OCI-LY3 (cell line): ENCODE measurements around the gene VPS13D.

Experiments used
- H2AFZ ChIP-seq: fragments of 200-600, 300-600 bp; shearing (Covaris generic); 2 replicates; pipeline ENCODE4 v1.6.0; 2014; ENCODE audit warnings: antibody characterized with exemption, low read depth, low read length
- H3K27ac ChIP-seq: fragments of 200-600, 300-600 bp; sonication (generic); 2 replicates; pipeline ENCODE4 v1.5.1; 2014; ENCODE audit warnings: mild to moderate bottlenecking, low read length, moderate library complexity, mixed read lengths
- H3K27me3 ChIP-seq: fragments of 200-600, 300-600 bp; sonication (generic); 2 replicates; pipeline ENCODE4 v1.6.1; 2014; ENCODE audit warnings: low read depth, low read length, mixed read lengths
- H3K36me3 ChIP-seq: fragments of 200-600, 300-600 bp; sonication (generic); replicated peaks from 2 replicates; pipeline ENCODE3; 2014; ENCODE audit warnings: low read depth, low read length, mixed read lengths
- H3K4me1 ChIP-seq: fragments of 300-600, 200-600 bp; sonication (generic); 2 replicates; pipeline ENCODE4 v1.6.1; 2014; ENCODE audit warnings: low read length, mixed read lengths
- H3K4me2 ChIP-seq: fragments of 200-600, 300-600 bp; sonication (generic); 2 replicates; pipeline ENCODE4 v1.6.1; 2014; ENCODE audit warnings: low read length, mixed read lengths
- H3K4me3 ChIP-seq: fragments of 300-600, 200-600 bp; sonication (generic); 2 replicates; pipeline ENCODE4 v1.5.1; 2014; ENCODE audit warnings: antibody characterized with exemption, mild to moderate bottlenecking, low read length, moderate library complexity
- H3K79me2 ChIP-seq: fragments of 300-600, 200-600 bp; shearing (Covaris generic); 2 replicates; pipeline ENCODE4 v1.6.1; 2014; ENCODE audit warnings: mild to moderate bottlenecking, low read length, mixed read lengths
- H3K9ac ChIP-seq: fragments of 300-600, 200-600 bp; shearing (Covaris generic); 2 replicates; pipeline ENCODE4 v1.6.0; 2014; ENCODE audit warnings: mild to moderate bottlenecking, low read length, moderate library complexity
- H3K9me3 ChIP-seq: fragments of 200-600, 300-600 bp; shearing (Covaris generic); 2 replicates; pipeline ENCODE4 v1.6.1; 2014; ENCODE audit warnings: low read length, mixed read lengths; ENCODE audit not compliant: insufficient read depth
- H4K20me1 ChIP-seq: fragments of 200-600, 300-600 bp; sonication (generic); 2 replicates; pipeline ENCODE4 v1.6.1; 2016; ENCODE audit warnings: low read length, mixed read lengths; ENCODE audit not compliant: insufficient read depth
- EZH2phosphoT487 ChIP-seq: fragments of 200-600 bp; shearing (Covaris generic); IDR thresholded peaks from 2 replicates; pipeline ENCODE4 v1.6.1; 2018; ENCODE audit warnings: antibody characterized with exemption, mixed run types, low read depth
- TF ChIP-seq, protein P1 (sequence below): fragments of 200-600, 300-600 bp; sonication (generic); IDR thresholded peaks from 2 replicates; pipeline ENCODE4 v1.5.1; 2014; ENCODE audit warnings: antibody characterized with exemption, low read length, low read depth

Gene VPS13D

DNA sequence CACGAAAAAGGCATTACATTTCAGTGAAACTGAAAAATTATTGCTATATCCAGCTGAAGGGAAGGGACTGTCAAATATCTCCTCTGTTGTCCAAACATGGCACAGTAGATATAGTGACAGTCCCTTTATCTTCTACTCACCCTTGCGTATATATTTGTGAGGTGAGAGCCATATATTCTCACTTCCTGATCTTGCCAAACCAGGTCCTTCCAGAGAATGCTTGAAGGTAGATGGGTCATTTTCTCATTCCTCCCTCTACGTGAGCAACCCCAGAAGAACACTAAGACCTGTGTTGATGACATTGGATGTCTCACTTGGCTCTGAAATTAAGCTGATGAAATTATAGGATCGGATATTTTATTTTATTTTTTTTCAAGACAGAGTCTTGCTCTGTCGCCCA lies 237.0 kb downstream of the VPS13D start:
- Histone ChIP-seq H3K9me3 (no peaks in the 10 kb centered on the region), H3K4me2 (no peak overlapping the region), H3K27ac (no peak overlapping the region), H3K79me2 (no peaks in the 10 kb centered on the region), H3K4me1 (peaks cover 20% of the 10 kb centered on the region), H3K9ac (no peak overlapping the region), H3K4me3 (no peak overlapping the region), H2AFZ (no peak overlapping the region), H3K36me3 (no peaks in the 10 kb centered on the region), H3K27me3 (no peaks in the 10 kb centered on the region), H4K20me1 (no peaks in the 10 kb centered on the region)
- no peak for TF ChIP-seq EZH2phosphoT487
- TF ChIP-seq, protein P1, sequence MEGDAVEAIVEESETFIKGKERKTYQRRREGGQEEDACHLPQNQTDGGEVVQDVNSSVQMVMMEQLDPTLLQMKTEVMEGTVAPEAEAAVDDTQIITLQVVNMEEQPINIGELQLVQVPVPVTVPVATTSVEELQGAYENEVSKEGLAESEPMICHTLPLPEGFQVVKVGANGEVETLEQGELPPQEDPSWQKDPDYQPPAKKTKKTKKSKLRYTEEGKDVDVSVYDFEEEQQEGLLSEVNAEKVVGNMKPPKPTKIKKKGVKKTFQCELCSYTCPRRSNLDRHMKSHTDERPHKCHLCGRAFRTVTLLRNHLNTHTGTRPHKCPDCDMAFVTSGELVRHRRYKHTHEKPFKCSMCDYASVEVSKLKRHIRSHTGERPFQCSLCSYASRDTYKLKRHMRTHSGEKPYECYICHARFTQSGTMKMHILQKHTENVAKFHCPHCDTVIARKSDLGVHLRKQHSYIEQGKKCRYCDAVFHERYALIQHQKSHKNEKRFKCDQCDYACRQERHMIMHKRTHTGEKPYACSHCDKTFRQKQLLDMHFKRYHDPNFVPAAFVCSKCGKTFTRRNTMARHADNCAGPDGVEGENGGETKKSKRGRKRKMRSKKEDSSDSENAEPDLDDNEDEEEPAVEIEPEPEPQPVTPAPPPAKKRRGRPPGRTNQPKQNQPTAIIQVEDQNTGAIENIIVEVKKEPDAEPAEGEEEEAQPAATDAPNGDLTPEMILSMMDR: no peak

DNA sequence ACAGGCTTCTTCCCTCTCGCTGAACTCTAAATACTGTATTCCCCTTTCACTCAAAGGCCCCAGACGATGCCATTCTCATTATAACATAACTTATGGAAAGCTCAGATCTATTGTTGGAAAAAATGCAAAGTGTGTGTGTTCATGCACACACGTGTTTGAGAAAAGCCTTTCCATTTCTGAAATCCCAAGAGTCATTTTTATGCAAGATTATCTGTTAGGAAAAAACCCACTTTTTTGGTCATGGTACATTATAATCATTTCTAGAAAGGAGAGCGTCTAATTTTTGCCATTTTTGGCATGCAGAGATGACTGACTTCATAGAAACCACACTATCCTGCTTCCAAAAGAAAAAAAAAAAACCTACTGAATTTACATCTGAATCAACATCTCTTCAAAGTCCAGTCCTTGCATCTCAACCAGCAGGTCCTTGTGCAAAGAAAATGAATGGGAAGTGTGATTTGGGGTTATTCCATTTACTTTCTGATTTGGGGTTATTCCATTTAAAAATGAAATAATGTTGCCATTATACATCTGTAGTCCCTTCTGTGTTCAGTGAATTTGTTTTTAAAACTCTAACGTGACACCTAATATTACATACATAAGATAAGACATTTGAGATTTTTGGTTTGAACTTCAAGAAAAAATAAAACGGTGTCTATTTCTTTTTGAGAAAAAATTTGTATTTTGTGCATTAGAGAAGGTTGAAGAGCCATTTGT lies 237.9 kb downstream of the VPS13D start:
- no peak overlapping the region for H3K27ac ChIP-seq
- peak overlapping the region; percentile 39; the same call in 1 of the 2 replicates for H3K4me2 ChIP-seq
- H3K27me3 ChIP-seq: no peaks in the 10 kb centered on the region
- TF ChIP-seq EZH2phosphoT487: no peak
- TF ChIP-seq, protein P1: no peak
- H3K9me3 ChIP-seq: no peaks in the 10 kb centered on the region
- H3K9ac ChIP-seq: no peak overlapping the region
- H3K79me2 ChIP-seq: no peaks in the 10 kb centered on the region
- no peaks in the 10 kb centered on the region for H3K36me3 ChIP-seq
- peaks cover 20% of the 10 kb centered on the region for H3K4me1 ChIP-seq
- no peaks in the 10 kb centered on the region for H4K20me1 ChIP-seq
- H2AFZ ChIP-seq: no peak overlapping the region
- no peak overlapping the region for H3K4me3 ChIP-seq

DNA sequence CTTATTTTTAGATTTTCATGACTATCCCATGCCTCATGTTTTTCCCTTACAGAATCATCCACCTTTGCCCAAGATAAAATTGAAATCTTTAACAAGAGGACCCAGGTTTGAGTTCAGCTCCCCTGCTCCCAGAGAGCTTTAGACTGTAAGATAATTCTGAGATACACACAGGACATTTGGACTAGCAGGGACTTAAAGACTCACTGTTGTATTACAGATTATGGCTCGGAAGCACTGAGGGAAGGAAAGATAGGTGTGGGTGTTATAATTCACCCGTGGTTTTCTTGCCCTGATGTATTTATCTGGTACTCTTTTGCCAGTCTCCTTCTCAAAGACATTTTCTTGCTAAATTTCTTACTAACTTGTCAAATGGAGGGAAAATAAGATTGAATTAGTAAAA lies 238.5 kb downstream of the VPS13D start:
- H3K27ac ChIP-seq: no peak overlapping the region

DNA sequence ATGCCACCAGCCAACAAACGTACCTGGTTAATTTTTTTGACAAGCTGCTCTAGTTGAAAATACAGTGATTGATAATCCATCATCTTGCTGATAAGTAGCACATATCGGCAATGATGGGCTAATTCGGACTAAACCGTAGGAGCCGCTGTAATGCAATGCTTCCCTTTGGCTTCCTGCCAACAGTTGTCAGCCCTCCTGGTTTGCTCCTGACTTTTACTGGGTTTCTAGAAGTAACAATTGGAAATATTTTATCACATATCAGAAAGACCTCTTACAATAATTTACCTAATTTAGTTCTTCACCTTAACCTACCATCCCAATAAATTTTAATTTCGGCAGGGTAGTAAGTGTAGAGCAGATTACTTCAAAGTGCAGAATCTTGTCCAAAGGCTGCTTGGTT lies 239.7 kb downstream of the VPS13D start:
- Histone ChIP-seq H4K20me1 (no peaks in the 10 kb centered on the region), H2AFZ (no peak overlapping the region), H3K4me3 (no peak overlapping the region), H3K4me2 (no peak overlapping the region), H3K27ac (no peak overlapping the region), H3K9me3 (no peaks in the 10 kb centered on the region), H3K9ac (no peak overlapping the region), H3K36me3 (no peaks in the 10 kb centered on the region), H3K4me1 (peaks cover 20% of the 10 kb centered on the region), H3K27me3 (no peaks in the 10 kb centered on the region), H3K79me2 (no peaks in the 10 kb centered on the region)
- TF ChIP-seq EZH2phosphoT487: no peak
- TF ChIP-seq, protein P1: no peak

More for the DNA sequence above, 238.5 kb downstream of the VPS13D start:
- TF ChIP-seq, protein P1: no peak
- TF ChIP-seq EZH2phosphoT487: no peak
- no peaks in the 10 kb centered on the region for H3K79me2 ChIP-seq
- H3K9ac ChIP-seq: no peak overlapping the region
- no peak overlapping the region for H3K4me3 ChIP-seq
- H3K27me3 ChIP-seq: no peaks in the 10 kb centered on the region
- no peaks in the 10 kb centered on the region for H3K9me3 ChIP-seq
- no peaks in the 10 kb centered on the region for H4K20me1 ChIP-seq
- H3K36me3 ChIP-seq: no peaks in the 10 kb centered on the region
- no peak overlapping the region for H2AFZ ChIP-seq
- H3K4me1 ChIP-seq: peaks cover 20% of the 10 kb centered on the region
- H3K4me2 ChIP-seq: no peak overlapping the region
